Central memory CD4-positive, alpha-beta T cell (primary cell): ENCODE data around the gene IQGAP2.
"Not testable (repeated sequence)": the region's sequence is repeated elsewhere in the genome, so short reads cannot be mapped to it uniquely, and the experiment has no call there.

Source experiments
- DNase-seq: peaks from one replicate; pipeline ENCODE4 v3.0.0; 2022

IQGAP2 gene

DNA sequence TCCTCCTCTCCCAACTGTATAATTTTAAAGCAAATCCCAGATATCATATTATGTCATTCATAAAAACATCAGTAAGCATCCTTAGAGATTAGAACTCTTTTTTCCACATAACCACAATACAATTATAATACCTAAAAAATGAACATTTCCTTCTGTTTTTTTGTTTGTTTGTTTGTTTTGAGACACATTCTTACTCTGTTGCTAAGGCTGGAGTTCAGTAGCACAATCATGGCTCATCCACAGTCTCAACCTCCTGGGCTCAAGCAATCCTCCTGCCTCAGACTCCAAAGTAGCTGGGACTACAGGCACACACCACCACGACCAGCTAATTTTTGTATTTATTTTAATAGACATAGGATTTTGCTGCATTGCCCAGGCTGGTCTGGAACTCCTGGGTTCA lies 320.8 kb downstream of the IQGAP2 start:
- DNase-seq, result no peak

DNA sequence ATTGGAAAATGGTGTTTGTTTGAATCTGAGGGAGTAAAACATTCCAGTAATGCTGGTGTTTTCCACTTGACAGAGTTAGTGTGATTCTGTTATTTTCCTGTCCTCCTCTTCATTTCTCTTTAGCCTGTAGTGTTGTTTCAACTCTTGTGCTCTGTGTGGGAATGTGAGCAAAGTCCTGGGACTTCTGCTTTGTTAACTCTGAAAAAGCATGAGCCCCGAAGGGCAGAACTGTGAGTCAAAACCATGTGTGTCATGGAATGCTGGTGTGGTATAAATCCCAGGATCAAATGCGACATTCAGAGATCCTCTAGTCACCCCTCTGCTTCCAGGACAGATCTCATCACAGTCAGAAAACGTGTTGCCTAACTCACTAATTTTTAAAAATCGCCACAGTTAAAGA lies 321.8 kb downstream of the IQGAP2 start:
- no peak for DNase-seq

- DNase-seq, result no peak
Observed at GRCh38 chr5:76728965-76729364, 325.9 kb downstream of the IQGAP2 start.

DNA sequence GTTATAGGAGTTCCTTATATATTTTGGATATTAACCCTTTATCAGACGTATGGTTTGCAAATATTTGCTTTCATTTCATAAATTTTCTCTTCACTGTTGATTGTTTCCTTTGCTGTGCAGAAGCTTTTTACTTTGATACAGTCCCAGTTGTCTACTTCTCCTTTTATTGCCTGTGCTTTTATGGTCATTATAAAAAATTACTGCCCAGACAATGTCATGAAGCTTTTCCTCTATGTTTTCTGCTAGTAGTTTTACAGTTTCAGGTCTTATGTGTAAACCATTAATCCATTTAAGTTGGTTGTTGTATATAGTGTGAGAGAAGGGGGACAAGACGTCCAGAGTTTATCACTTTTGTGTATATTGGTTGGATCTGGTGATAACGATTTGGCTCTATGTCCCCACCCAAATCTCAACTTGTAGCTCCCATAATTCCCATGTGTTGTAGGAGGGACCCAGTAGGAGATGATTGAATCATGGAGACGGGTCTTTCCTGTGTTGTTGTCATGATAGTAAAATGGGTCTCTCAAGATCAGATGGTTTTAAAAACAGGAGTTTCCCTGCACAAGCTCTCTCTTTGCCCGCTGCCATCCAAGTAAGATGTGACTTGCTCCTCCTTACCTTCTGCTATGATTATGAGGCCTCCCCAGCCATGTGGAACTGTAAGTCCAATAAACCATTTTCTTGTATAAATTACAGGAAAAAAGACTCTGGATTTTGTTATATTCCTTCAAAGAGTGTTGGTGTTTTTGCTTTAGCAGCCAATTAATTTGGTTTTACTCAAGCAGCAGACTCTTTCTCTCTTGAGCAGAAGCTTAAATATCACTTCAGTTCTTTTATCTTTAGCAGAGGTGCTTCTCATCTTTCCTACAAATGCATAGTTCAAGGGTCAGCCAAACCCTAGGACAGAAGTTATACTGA lies 326.5 kb downstream of the IQGAP2 start:
- no peak for DNase-seq

- peak; percentile 14 for DNase-seq
Observed at GRCh38 chr5:76732405-76733048, 329.4 kb downstream of the IQGAP2 start.

- DNase-seq, result peak; percentile 66
Observed at GRCh38 chr5:76733049-76733417, 329.9 kb downstream of the IQGAP2 start.

- DNase-seq, result no peak
Observed at GRCh38 chr5:76735762-76736545, 332.9 kb downstream of the IQGAP2 start.

DNA sequence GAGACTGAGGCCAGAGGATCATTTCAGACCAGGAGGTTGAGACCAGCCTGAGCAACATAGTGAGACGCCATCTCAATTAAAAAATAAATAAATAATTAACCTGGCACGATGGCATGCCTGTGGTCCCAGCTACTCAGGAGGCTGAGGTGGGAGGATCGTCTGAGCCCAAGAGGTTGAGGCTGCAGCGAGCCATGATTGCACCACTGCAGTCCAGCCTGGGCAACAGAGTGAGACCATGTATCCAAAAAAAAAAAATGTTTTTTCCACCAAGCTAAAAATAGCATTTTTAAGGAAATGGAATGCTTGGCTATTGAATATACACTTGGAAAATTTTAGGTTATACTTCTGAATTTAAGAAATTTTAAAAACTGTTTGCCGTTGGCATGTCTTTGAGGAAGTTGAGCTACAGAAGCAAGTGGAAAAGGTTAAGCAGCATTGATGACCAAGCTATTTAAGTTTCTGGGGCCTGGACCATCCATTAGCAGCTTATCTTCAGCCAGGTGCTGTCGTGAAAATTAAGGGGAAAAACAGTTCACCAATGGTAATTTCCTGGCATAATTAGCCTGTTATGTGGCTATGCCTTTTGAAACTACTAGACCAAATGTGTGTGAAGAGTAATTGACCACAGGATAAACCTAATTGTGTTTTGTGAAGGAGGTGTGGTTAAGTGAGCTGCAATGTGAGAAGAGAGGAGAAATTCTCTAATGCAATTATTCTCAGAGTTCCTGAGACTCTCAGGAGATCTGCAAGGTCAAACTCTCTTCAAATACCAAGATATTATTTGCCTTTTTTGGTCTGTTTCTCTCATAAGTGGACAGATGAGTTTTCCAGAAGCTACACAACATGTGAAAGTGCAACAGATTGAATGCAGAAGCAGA lies 333.8 kb downstream of the IQGAP2 start:
- no peak for DNase-seq

GRCh38 chr5:76737846-76738245 lies 334.8 kb downstream of the IQGAP2 start:
- DNase-seq, result no peak

GRCh38 chr5:76741506-76741905 lies 338.4 kb downstream of the IQGAP2 start:
- DNase-seq, result not testable (repeated sequence)

GRCh38 chr5:76742583-76742982 lies 339.5 kb downstream of the IQGAP2 start:
- no peak for DNase-seq

DNA sequence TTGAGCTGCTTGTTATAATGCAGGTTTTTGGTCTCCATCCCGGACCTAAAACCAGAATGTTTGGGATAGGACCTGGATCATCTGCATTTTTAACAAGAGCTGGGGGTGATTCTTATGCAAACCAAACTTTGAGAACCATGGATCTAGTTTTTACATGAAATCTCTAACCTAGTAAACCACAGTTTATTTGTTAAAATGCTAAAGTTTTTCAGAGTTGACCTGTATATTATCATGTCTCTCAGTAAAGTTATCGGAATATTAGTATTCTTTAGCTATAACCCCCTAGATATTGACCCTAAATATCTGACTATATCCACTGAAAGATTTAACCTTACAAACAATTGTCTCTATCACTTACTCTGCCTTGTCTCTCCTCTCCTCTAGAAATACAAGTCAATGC lies 341.5 kb downstream of the IQGAP2 start:
- DNase-seq, result no peak

GRCh38 chr5:76745670-76746069 lies 342.6 kb downstream of the IQGAP2 start:
- no peak for DNase-seq

GRCh38 chr5:76746677-76747076 lies 343.6 kb downstream of the IQGAP2 start:
- DNase-seq, result no peak

DNA sequence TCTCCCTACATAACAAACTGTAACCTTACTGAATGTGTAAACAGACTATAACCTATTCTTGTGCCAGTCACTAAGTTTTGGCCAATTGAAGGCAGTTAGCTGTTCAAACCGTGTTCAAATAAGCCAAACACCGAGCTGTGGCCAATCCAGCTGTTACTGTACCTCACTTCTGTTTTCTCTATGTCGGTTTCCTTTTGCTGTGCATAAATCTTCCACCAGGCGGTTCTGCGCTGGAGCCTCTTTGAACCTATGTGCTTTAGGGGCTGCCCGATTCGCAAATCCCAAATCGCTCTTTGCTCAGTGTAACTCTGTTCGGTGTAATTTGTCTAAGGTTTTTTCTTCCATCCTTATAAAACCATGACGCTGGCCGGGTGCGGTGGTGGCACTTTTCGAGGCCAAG lies 344.6 kb downstream of the IQGAP2 start:
- DNase-seq, result no peak

DNA sequence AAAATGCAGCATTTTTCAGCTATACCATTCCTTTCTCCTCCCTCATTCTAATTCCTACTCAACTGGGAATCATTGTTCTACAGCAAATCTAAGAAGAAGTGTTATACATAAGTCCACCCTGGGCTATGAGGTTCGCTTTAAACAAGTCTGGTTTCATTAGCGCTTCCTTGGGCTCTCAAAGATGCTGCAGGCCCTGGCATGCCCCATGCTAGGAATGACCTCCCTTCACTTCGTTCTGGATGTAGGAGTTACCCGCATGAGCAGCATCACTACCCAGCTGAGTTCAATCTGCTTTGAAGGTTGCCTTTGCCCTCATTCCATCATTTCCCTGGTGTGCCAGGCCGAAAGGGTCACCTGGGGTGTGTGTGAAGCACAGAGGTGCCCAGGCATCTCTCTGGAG lies 348.2 kb downstream of the IQGAP2 start:
- DNase-seq, result no peak

GRCh38 chr5:76754668-76755078 lies 351.6 kb downstream of the IQGAP2 start:
- no peak for DNase-seq

DNA sequence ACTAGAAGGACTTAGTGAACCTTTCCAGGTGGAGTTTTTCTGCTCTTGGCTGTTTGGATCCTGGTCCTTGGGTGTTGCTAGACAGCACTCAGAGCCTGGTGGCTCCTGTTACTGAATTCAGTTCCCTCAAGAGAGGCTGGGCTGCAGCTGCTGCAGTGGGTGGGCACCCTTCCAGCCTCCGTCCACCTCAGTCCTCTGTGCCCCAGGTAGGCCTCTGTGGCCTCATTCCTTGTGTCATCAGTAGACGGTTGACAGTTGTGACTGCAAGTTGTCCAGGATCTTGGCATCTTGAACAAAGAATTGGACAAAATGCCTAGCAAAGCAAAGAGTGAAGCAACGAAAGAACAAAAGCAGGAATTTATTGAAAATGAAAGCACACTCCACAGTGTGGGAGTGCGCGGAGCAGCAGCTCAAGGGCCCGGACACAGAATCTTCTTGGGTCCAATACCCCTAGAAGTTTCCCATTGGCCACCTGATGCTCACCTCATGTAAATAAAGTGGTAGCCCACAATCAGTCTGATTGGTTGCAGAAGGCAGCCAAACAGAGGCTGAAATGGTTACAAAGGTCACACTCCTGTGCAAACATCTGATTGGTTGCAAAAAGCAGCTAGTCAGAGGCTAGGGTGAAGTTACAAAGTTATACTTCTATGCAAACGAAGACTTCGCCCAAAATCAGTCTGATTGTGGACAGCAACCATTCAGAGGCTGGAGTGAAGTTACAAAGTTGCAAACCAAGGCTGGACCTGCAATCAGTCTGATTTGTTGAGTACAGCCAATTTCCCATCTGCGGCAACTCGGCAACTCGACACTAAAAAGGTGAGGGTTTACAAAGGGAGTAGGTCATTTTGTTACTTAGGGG lies 352.9 kb downstream of the IQGAP2 start:
- no peak for DNase-seq

GRCh38 chr5:76757049-76757448 lies 354.0 kb downstream of the IQGAP2 start:
- no peak for DNase-seq
